Stomach smooth muscle (tissue), 2 donors: Measurements from ENCODE around the gene SF3A1.

Experiments used
- H3K27ac ChIP-seq: one replicate; pipeline ENCODE4 v1.7.0; 2013; ENCODE audit warnings: mild to moderate bottlenecking, low read length, inconsistent platforms
- H3K27me3 ChIP-seq, 2 donors: one replicate each; pipeline ENCODE4 v1.7.0; 2013; ENCODE audit warnings: low read length in 2 of 2; ENCODE audit not compliant: insufficient read depth in 2 of 2, control insufficient read depth in 1 of 2
- H3K36me3 ChIP-seq, 2 donors: one replicate each; pipeline ENCODE4 v1.7.0; 2013; ENCODE audit warnings: low read length in 2 of 2; ENCODE audit not compliant: control insufficient read depth in 2 of 2, insufficient read depth in 2 of 2
- H3K4me1 ChIP-seq: one replicate; pipeline ENCODE4 v1.7.0; 2013; ENCODE audit warnings: low read length; ENCODE audit not compliant: control insufficient read depth, insufficient read depth
- H3K4me3 ChIP-seq, 2 donors: one replicate each; pipeline ENCODE4 v1.7.0; 2013; ENCODE audit warnings: low read length in 2 of 2
- H3K9ac ChIP-seq, 2 donors: one replicate each; pipeline ENCODE4 v1.7.0; 2013; ENCODE audit warnings: low read length in 2 of 2, mild to moderate bottlenecking in 1 of 2
- H3K9me3 ChIP-seq, 2 donors: one replicate each; pipeline ENCODE4 v1.7.0; 2013; ENCODE audit warnings: low read length in 2 of 2; ENCODE audit not compliant: control insufficient read depth in 2 of 2
- donor health status: healthy.
- donor health status: Pancreatic carcinoma.

SF3A1 gene

DNA sequence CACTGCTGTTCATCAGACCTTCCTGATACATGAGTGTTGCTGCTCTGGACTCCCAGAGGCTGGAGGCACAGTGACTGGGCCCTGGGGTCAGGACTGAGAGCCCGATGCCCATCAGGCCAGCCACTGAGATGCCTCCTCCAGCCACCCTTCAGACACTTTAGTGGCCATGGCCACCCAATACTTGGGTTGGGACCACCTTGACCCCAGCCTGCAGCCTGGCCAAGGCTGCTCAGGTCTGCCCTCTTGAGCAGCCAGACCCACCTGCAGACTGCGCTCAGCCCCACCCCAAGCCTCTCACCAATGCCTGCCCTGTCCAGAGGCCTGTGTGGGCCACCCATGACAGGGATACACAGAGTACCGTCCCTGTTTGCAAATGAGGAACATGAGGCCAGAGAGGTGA lies 26.4 kb upstream of the SF3A1 start:
- no peaks in the 10 kb centered on the region for H3K27me3 ChIP-seq
- H3K4me3 ChIP-seq, result no peak overlapping the region
- H3K36me3 ChIP-seq, result peaks cover 3 to 16% of the 10 kb centered on the region in 2 donors
- H3K9ac ChIP-seq, result no peak overlapping the region
- H3K9me3 ChIP-seq, result no peaks in the 10 kb centered on the region
- peaks cover 12% of the 10 kb centered on the region for H3K4me1 ChIP-seq
- no peak overlapping the region for H3K27ac ChIP-seq

DNA sequence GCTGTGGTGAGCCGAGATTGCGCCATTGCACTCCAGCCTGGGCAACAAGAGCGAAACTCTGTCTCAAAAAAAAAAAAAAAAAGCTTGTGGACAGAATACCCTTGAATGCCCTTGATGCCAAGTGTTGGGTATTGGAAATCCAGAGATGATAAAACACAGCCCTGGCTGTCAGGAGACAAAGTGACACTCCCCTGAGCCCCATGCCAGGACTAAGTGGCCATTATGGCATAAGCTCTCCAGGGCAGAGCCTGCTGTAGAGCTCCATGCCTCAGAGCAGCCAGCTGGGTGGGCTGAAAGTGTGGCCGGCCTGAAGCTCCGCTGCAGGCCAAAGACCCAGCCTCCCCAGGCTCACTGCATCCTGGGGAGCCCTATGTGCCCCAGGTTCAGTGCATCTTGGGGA lies 25.6 kb upstream of the SF3A1 start:
- Histone ChIP-seq H3K4me3 (no peak overlapping the region), H3K9me3 (no peaks in the 10 kb centered on the region), H3K9ac (no peak overlapping the region), H3K36me3 (peaks cover 3 to 16% of the 10 kb centered on the region in 2 donors), H3K27ac (no peak overlapping the region), H3K4me1 (peaks cover 12% of the 10 kb centered on the region), H3K27me3 (no peaks in the 10 kb centered on the region)

- Histone ChIP-seq H3K9ac (no peak overlapping the region), H3K27ac (no peak overlapping the region), H3K4me3 (no peak overlapping the region), H3K36me3 (peaks cover 3 to 16% of the 10 kb centered on the region in 2 donors), H3K27me3 (no peaks in the 10 kb centered on the region), H3K4me1 (peaks cover 5% of the 10 kb centered on the region), H3K9me3 (no peaks in the 10 kb centered on the region)
These were observed 24.6 kb upstream of the SF3A1 start for GRCh38 chr22:30381264-30381663.

DNA sequence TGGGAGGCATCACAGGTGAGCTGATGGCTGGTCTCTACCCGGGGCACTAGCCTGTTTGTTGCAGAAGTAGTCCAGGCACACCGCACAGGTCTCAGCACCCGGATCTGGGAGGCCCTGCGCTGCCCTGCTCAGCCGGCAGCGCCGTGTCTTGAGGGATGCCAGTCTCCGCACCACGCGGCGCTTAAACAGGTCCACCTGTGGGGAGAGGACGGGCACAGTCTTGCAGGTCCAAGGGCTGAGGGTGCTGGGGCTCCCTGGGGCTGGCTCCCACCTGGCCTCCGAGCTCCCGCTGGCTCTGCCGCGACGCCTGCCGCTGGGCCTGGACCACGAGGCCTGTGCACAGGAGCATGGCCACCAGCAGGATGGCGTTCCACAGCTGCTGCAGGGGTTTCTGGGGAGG lies 23.3 kb upstream of the SF3A1 start:
- Histone ChIP-seq H3K36me3 (peaks cover 3 to 16% of the 10 kb centered on the region in 2 donors), H3K9ac (no peak overlapping the region), H3K4me1 (no peaks in the 10 kb centered on the region)

GRCh38 chr22:30375312-30375849 lies 18.7 kb upstream of the SF3A1 start:
- Histone ChIP-seq H3K27ac (no peak overlapping the region), H3K27me3 (no peaks in the 10 kb centered on the region), H3K4me3 (no peak overlapping the region), H3K9ac (no peak overlapping the region), H3K4me1 (no peaks in the 10 kb centered on the region), H3K36me3 (peaks cover 0 to 5% of the 10 kb centered on the region in 2 donors), H3K9me3 (no peaks in the 10 kb centered on the region)

More for the DNA sequence above, 23.3 kb upstream of the SF3A1 start:
- Histone ChIP-seq H3K4me3 (no peak overlapping the region), H3K27me3 (no peaks in the 10 kb centered on the region), H3K27ac (no peak overlapping the region), H3K9me3 (no peaks in the 10 kb centered on the region)

GRCh38 chr22:30373331-30374325 lies 16.9 kb upstream of the SF3A1 start:
- Histone ChIP-seq H3K27ac (no peak overlapping the region), H3K4me1 (no peaks in the 10 kb centered on the region), H3K27me3 (no peaks in the 10 kb centered on the region), H3K36me3 (no peaks in the 10 kb centered on the region), H3K9me3 (no peaks in the 10 kb centered on the region), H3K9ac (no peak overlapping the region), H3K4me3 (no peak overlapping the region)

DNA sequence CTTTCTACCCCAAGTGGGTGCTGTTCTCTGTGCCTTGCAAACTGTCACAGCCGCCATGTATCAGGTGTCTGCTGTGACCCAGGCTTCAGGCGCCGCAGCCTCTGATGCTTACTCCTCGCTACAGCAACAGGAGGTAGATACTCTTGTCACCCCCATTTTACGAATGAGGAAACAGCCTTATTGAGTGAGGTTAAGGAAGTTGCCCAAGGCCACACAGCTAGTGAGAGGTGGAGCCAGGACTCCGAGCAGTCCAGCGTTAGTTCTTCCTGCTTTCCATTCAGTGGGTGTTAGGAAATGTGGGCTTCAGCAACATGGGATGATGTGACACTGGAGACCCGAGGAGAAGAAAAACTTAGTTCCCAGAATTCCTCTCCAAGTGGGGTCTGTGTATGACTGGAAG lies 16.2 kb upstream of the SF3A1 start:
- Histone ChIP-seq H3K4me3 (no peak overlapping the region), H3K9ac (no peak overlapping the region), H3K36me3 (no peaks in the 10 kb centered on the region), H3K9me3 (no peaks in the 10 kb centered on the region), H3K27ac (no peak overlapping the region), H3K4me1 (no peaks in the 10 kb centered on the region), H3K27me3 (no peaks in the 10 kb centered on the region)

DNA sequence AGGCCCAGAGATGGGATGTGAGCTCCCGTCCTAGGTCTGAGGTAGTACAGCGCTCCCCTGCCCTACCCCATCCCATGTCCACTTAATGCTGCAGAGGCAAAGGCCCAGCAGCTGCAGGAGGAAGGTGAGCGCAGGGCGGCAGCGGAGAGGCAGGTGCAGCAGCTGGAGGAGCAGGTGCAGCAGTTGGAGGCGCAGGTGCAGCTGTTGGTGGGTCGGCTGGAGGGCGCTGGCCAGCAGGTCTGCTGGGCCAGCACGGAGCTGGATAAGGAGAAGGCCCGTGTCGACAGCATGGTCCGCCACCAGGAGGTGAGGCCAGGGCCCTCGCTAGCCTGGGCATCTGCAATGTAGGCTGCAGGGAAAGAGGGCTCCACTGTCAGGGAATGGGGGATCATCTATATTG lies 15.3 kb upstream of the SF3A1 start:
- Histone ChIP-seq H3K27me3 (no peaks in the 10 kb centered on the region), H3K9me3 (no peaks in the 10 kb centered on the region), H3K9ac (no peak overlapping the region), H3K36me3 (no peaks in the 10 kb centered on the region), H3K4me1 (no peaks in the 10 kb centered on the region), H3K4me3 (no peak overlapping the region), H3K27ac (no peak overlapping the region)

- H3K4me1 ChIP-seq, result no peaks in the 10 kb centered on the region
- no peaks in the 10 kb centered on the region for H3K27me3 ChIP-seq
- no peak overlapping the region for H3K27ac ChIP-seq
- H3K9me3 ChIP-seq, result no peaks in the 10 kb centered on the region
- no peak overlapping the region for H3K4me3 ChIP-seq
- H3K36me3 ChIP-seq, result no peaks in the 10 kb centered on the region
- H3K9ac ChIP-seq, result no peak overlapping the region
These were observed 14.6 kb upstream of the SF3A1 start for GRCh38 chr22:30371321-30371720.

DNA sequence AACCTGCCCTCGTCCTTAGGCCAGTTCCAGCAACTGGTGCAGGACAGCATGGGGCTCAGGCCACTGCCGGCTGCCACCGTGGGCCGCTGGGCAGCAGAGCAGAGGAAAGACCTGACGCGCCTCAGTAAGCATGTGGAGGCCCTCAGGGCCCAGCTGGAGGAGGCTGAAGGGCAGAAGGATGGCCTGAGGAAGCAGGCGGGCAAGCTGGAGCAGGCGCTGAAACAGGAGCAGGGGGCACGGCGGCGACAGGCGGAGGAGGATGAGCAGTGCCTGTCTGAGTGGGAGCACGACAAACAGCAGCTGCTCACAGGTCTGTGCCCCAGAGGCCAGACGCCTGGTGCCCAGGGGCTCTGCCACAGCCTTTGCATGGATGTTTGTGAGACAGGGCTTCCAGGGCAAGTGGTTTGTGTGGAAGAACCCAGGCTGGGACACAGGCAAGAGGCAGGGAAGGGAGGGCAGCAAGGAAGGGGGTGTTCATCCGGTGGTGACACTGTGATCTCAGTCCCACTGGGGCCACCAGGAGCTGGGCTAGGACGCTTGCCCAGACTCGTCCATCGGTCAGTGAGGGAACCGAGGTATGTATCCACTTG lies 14.0 kb upstream of the SF3A1 start:
- H3K9me3 ChIP-seq, result no peaks in the 10 kb centered on the region
- no peaks in the 10 kb centered on the region for H3K27me3 ChIP-seq
- no peaks in the 10 kb centered on the region for H3K4me1 ChIP-seq
- no peak overlapping the region for H3K9ac ChIP-seq
- H3K36me3 ChIP-seq, result no peaks in the 10 kb centered on the region
- no peak overlapping the region for H3K4me3 ChIP-seq
- no peak overlapping the region for H3K27ac ChIP-seq
